GM12878 (cell line): Measurements from ENCODE around the gene SON.

Experiments used
- E2F4 ChIP-seq: IDR thresholded peaks from 2 replicates; pipeline ENCODE4 v1.6.1; 2012; ENCODE audit warnings: low read depth, low read length, improper control_type of control experiment
- ESRRA ChIP-seq: IDR thresholded peaks from 2 replicates; pipeline ENCODE4 v1.6.1; 2012; ENCODE audit warnings: mild to moderate bottlenecking, low read length, improper control_type of control experiment
- ZNF274 ChIP-seq: IDR thresholded peaks from one replicate; pipeline ENCODE4 v1.8.0; 2011; ENCODE audit not compliant: insufficient read length, insufficient read depth
- TF ChIP-seq, protein P1 (sequence below), 3 experiments: IDR thresholded peaks in 2 of 3; conservative IDR thresholded peaks in 1 of 3; 2 replicates each; pipeline ENCODE4 v1.5.1; 2011; ENCODE audit warnings: low read depth in 3 of 3, low read length in 3 of 3, mild to moderate bottlenecking in 3 of 3, control low read depth in 2 of 3, moderate library complexity in 2 of 3, inconsistent platforms in 1 of 3, mixed read lengths in 1 of 3; ENCODE audit not compliant: control insufficient read depth in 2 of 3, insufficient read depth in 1 of 3; ENCODE audit errors: extremely low read depth in 1 of 3

GRCh38 chr21:33537212-33537611 is 5.6 kb upstream of the SON start:
- TF ChIP-seq E2F4: no peak
- TF ChIP-seq ESRRA: no peak
- TF ChIP-seq, protein P1, sequence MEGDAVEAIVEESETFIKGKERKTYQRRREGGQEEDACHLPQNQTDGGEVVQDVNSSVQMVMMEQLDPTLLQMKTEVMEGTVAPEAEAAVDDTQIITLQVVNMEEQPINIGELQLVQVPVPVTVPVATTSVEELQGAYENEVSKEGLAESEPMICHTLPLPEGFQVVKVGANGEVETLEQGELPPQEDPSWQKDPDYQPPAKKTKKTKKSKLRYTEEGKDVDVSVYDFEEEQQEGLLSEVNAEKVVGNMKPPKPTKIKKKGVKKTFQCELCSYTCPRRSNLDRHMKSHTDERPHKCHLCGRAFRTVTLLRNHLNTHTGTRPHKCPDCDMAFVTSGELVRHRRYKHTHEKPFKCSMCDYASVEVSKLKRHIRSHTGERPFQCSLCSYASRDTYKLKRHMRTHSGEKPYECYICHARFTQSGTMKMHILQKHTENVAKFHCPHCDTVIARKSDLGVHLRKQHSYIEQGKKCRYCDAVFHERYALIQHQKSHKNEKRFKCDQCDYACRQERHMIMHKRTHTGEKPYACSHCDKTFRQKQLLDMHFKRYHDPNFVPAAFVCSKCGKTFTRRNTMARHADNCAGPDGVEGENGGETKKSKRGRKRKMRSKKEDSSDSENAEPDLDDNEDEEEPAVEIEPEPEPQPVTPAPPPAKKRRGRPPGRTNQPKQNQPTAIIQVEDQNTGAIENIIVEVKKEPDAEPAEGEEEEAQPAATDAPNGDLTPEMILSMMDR (IDR thresholded peaks at IDR 0.05 in 2 of 3, conservative IDR thresholded peaks at IDR 0.05 in 1 of 3; ENCODE audit: control insufficient read depth in 2 of 3, extremely low read depth in 1 of 3, insufficient read depth in 1 of 3, low read depth in 3 of 3, low read length in 3 of 3): no peak
- TF ChIP-seq ZNF274: no peak
